Right lobe of liver (tissue), 6 donors: ENCODE data around the gene TERB1. TPM values are rescaled to one million over a fixed set of nuclear protein-coding genes. Genes with fewer than 3 reads are reported as not detected.

Experiments
- ATAC-seq, 4 donors: fragments of 200-7000 bp; cut with Tn5 transposase; one replicate each; pipeline ENCODE4 v1.9.1; 2020; ENCODE audit warnings: mild to moderate bottlenecking in 4 of 4, moderate library complexity in 4 of 4
- DNase-seq, 3 donors: peaks; one replicate each; pipeline ENCODE4 v3.0.0-alpha.2; 2020
- H3K27ac ChIP-seq, 3 donors: fragments of 200-600 bp; one replicate each; pipeline ENCODE4 v1.8.0; 2022
- H3K27me3 ChIP-seq, 2 donors: fragments of 200-600 bp; one replicate each; pipeline ENCODE4 v1.8.0; 2022
- H3K36me3 ChIP-seq, 4 donors: fragments of 200-600 bp; sonication (generic) in 1 of 4; one replicate each; pipeline versions ENCODE4 v1.5.1 to v1.8.0; 2017 to 2022; ENCODE audit warnings: control low read depth in 1 of 4
- H3K4me1 ChIP-seq, 4 donors: fragments of 200-600 bp; sonication (generic) in 1 of 4; one replicate each; pipeline versions ENCODE4 v1.5.1 to v1.8.0; 2017 to 2022; ENCODE audit warnings: control low read depth in 1 of 4
- H3K4me3 ChIP-seq, 3 donors: fragments of 200-600 bp; one replicate each; pipeline ENCODE4 v1.8.0; 2022
- H3K9me3 ChIP-seq, 4 donors: fragments of 200-600 bp; sonication (generic) in 1 of 4; one replicate each; pipeline versions ENCODE4 v1.5.1 to v1.8.0; 2017 to 2022; ENCODE audit warnings: control low read depth in 1 of 4
- POLR2A ChIP-seq: fragments of 450-650 bp; IDR thresholded peaks from one replicate; pipeline ENCODE4 v1.6.1; 2017; ENCODE audit warnings: antibody characterized with exemption, mild to moderate bottlenecking
- WGBS: methylation state at CpG from one replicate; pipeline ENCODE4 v1.1.6; 2018; ENCODE audit warnings: low coverage, low lambda C conversion rate; ENCODE audit not compliant: insufficient coverage; ENCODE audit errors: missing lambda C conversion rate; 5-methylcytosine and 5-hydroxymethylcytosine counted together
- intact Hi-C, 2 donors: fragments of 100-400 bp; cut with DNase I; formaldehyde crosslinking; loops; one replicate each; pipeline versions ENCODE4 v1.11.2 to v1.14.1; 2022
- total RNA-seq, 6 experiments: library from RNA; depleted of rRNA in 2 of 6; stranded (reverse); fragments of >200 nt in 2 of 6; fragmentation: NEBNext Ultra II Directional in 3 of 6; extraction: Animal tissue kit (Norgen Biotek cat#: 25700) in 3 of 6; gene quantifications; one replicate each; pipeline versions ENCODE4 v1.1.0 to v1.2.4, GENCODE V29; 2016 to 2023
- TF ChIP-seq, protein P1 (sequence below), 4 donors: fragments of 200-600 bp in 3 of 4; fragments of 450-650 bp in 1 of 4; IDR thresholded peaks; one replicate each; pipeline versions ENCODE4 v1.5.1 to v1.8.0; 2016 to 2022; ENCODE audit warnings: antibody characterized with exemption in 4 of 4, mild to moderate bottlenecking in 2 of 4
- donor health status: DM: no; HTN: yes; CAD: no.
- donor health status: DM: no; HTN: no; CAD: no.
- donor health status: DM: no; HTN: no; CAD: no.
- donor health status: DM: no; HTN: yes; CAD: no.
- donor health status: DM: no; HTN: yes; CAD: no.

Gene TERB1
- total RNA-seq, 6 experiments from 2014 or later = not detected

DNA sequence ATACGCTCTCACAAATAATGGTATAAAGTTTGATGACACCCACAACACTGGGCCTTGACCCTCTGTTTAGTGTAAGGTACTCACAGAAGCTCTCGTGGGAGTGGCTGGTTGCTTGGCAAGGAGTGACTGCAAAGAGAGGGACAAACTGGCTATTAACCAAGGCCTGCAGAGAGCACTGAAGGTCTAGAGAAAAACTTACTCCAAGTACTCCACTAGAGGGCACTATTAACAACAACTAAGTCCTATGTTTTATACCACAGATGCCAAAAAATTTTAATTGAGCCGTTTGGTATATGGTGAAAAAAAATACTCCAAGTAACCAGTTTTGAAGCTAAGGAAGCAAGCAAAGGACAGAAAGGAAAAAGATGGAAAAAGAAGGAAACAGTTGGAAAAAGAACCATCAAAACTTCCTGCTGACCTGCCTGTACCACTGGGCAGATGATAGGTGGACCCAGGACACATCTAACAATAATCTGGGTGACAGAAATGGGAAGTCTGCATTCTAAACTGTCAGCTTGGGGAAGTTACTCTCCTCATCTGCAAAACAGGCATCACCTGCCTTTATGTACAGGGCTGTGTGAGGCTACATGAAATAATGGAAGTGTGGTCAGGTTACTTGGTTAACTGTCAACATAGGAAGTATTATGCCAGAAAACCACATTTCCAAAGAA lies 73.1 kb downstream of the TERB1 start:
- intact Hi-C loops = loop anchor here in 1 of 2 donors (10.0 kb wide), 2 partner anchors 53 to 137 kb away; no protein-coding TSS in a partner anchor
- 27% methylated on average over 3 of the region's 3 CpGs for WGBS
- no peaks in the 10 kb centered on the region for H3K9me3 ChIP-seq
- no peak overlapping the region for H3K4me3 ChIP-seq
- H3K27ac ChIP-seq = no peak overlapping the region
- TF ChIP-seq, protein P1, sequence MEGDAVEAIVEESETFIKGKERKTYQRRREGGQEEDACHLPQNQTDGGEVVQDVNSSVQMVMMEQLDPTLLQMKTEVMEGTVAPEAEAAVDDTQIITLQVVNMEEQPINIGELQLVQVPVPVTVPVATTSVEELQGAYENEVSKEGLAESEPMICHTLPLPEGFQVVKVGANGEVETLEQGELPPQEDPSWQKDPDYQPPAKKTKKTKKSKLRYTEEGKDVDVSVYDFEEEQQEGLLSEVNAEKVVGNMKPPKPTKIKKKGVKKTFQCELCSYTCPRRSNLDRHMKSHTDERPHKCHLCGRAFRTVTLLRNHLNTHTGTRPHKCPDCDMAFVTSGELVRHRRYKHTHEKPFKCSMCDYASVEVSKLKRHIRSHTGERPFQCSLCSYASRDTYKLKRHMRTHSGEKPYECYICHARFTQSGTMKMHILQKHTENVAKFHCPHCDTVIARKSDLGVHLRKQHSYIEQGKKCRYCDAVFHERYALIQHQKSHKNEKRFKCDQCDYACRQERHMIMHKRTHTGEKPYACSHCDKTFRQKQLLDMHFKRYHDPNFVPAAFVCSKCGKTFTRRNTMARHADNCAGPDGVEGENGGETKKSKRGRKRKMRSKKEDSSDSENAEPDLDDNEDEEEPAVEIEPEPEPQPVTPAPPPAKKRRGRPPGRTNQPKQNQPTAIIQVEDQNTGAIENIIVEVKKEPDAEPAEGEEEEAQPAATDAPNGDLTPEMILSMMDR (IDR thresholded peaks at IDR 0.05) = peak; percentile 60 to 75 (median 66)
- no peak for TF ChIP-seq POLR2A
- H3K27me3 ChIP-seq = no peaks in the 10 kb centered on the region
- H3K36me3 ChIP-seq = peaks cover 0 to 76% (median 34%) of the 10 kb centered on the region in 4 donors
- ATAC-seq = peak; percentile 90 to 98 (median 92)
- no peaks in the 10 kb centered on the region for H3K4me1 ChIP-seq
- no peak for DNase-seq

DNA sequence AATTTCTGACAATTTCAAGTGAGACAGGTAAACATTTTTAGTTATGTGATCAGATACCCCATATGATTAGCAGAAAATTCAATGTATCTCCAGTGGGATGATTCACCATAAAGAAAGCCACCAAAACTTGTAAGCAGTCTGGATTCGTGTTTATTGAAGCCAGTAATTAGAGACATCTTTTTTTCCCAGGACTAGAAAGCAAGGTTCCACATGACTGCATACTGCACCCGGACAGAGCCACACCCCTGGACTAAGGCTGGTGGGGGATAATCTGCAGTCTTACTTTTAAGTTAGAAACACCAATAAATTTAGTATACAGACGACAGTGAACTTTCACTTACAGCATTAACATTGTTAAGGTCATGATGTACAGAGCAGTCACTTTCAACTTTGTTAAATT lies 80.6 kb downstream of the TERB1 start:
- intact Hi-C loops = loop anchor here in 1 of 2 donors (10.0 kb wide), 2 partner anchors 46 to 144 kb away; no protein-coding TSS in a partner anchor
- DNase-seq (no peak), ATAC-seq (no peak)
- Histone ChIP-seq H3K36me3 (peaks cover 0 to 41% (median 21%) of the 10 kb centered on the region in 4 donors), H3K4me1 (no peaks in the 10 kb centered on the region), H3K9me3 (no peaks in the 10 kb centered on the region), H3K27ac (no peak overlapping the region), H3K27me3 (no peaks in the 10 kb centered on the region), H3K4me3 (no peak overlapping the region)
- 69% methylated on average over 3 of the region's 3 CpGs for WGBS
- TF ChIP-seq, protein P1 (IDR thresholded peaks at IDR 0.05) = no peak
- TF ChIP-seq POLR2A = no peak

DNA sequence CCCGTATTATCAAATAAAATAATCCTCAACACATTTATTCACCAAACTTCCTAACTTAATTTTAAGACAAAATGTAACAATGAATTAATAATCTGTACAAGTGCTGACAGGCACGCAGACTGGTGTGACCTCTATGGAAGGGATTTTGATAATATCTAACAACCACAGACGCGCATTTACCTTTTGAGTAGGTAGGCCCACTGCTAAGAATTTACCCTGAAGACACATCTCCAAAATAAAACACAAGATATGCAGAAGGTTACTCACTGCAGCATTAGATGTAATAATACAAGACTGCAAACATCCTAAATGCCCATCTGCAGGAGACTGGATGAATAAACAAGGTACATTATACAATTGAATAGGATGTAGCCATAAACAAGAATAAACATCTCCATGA lies 82.1 kb downstream of the TERB1 start:
- Histone ChIP-seq H3K27me3 (no peaks in the 10 kb centered on the region), H3K9me3 (no peaks in the 10 kb centered on the region), H3K27ac (no peak overlapping the region), H3K4me3 (no peak overlapping the region), H3K36me3 (peaks cover 0 to 26% (median 12%) of the 10 kb centered on the region in 4 donors), H3K4me1 (no peaks in the 10 kb centered on the region)
- intact Hi-C loops = no loop called here
- TF ChIP-seq, protein P1 (IDR thresholded peaks at IDR 0.05) = no peak
- TF ChIP-seq POLR2A = no peak
- no peak for DNase-seq
- no peak for ATAC-seq
- WGBS = 96% methylated on average over 4 of the region's 4 CpGs

DNA sequence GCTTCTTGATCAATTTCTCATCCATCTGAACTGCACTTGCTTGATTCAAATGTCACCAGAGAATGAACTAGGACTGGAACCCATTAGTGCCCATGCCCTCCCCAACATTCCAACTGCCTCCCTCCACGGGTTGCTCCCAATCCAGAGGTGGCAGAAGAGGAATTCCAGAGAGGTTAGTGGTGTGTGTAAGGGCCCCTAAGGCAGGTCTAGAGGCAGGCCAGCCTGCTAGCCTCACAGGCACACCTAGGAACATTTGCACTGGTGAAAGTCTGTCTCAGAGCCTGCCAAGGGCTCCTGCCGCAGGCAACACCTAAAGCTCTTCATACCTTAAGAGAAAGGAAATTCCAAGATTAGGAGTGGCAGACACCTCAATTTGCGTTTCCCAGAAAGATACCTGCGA lies 83.6 kb downstream of the TERB1 start:
- H3K4me3 ChIP-seq = no peak overlapping the region
- no peak for DNase-seq
- no peak for TF ChIP-seq POLR2A
- TF ChIP-seq, protein P1 (IDR thresholded peaks at IDR 0.05) = no peak
- no peaks in the 10 kb centered on the region for H3K9me3 ChIP-seq
- no peaks in the 10 kb centered on the region for H3K4me1 ChIP-seq
- H3K27me3 ChIP-seq = no peaks in the 10 kb centered on the region
- peaks cover 0 to 12% (median 3%) of the 10 kb centered on the region in 4 donors for H3K36me3 ChIP-seq
- 100% methylated on average over 1 of the region's 4 CpGs for WGBS
- H3K27ac ChIP-seq = no peak overlapping the region
- ATAC-seq = no peak
- intact Hi-C loops = no loop called here
